SK-N-SH (cell line): ENCODE measurements around the gene ZFP36L1. TPM values are rescaled to one million over a fixed set of nuclear protein-coding genes. Genes with fewer than 3 reads are reported as not detected.
A peak's percentile ranks its signal among the peaks of the same experiment; 100 is the strongest.
"Not testable (repeated sequence)": the region's sequence is repeated elsewhere in the genome, so short reads cannot be mapped to it uniquely, and the experiment has no call there.

Experiments used
- CTCF ChIA-PET: fragments of 300-600, 350-600 bp; formaldehyde crosslinking; extraction: SDS; loops from one replicate; lab custom pipeline; 2021; lab: Yijun Ruan, JAX
- POLR2A ChIA-PET: fragments of 350-600 bp; sonication (Branson Sonifier 250); formaldehyde crosslinking; extraction: SDS; loops from one replicate; lab custom pipeline; 2020; ENCODE audit warnings: antibody characterized with exemption, inconsistent platforms; lab: Yijun Ruan, JAX
- DNase-seq: peaks from one replicate; pipeline ENCODE4 v3.0.0; 2012
- H2AFZ ChIP-seq: fragments of 200-600 bp; sonication (generic); 2 replicates; pipeline ENCODE4 v1.8.1; 2016; ENCODE audit warnings: antibody characterized with exemption, mild to moderate bottlenecking, low read depth
- H3F3A ChIP-seq: fragments of 200-600 bp; sonication (generic); replicated peaks from 2 replicates; pipeline ENCODE3; 2016; ENCODE audit warnings: antibody characterized with exemption, mild to moderate bottlenecking; ENCODE audit not compliant: insufficient read depth
- H3K27ac ChIP-seq, 2 experiments: fragments of 200-500 bp in 1 of 2; fragments of 200-600 bp in 1 of 2; sonication (Bioruptor generic) in 1 of 2; sonication (generic), shearing (Covaris generic) in 1 of 2; 2 replicates each; pipeline versions ENCODE4 v1.5.1 to v1.6.1; 2014 to 2016; ENCODE audit warnings: low read depth in 2 of 2, inconsistent platforms in 1 of 2, low read length in 1 of 2, mild to moderate bottlenecking in 1 of 2, mixed read lengths in 1 of 2
- H3K27me3 ChIP-seq: fragments of 200-600 bp; sonication (generic), shearing (Covaris generic); 2 replicates; pipeline ENCODE4 v1.6.1; 2016; ENCODE audit warnings: mixed run types; ENCODE audit not compliant: insufficient read depth
- H3K36me3 ChIP-seq, 2 experiments: fragments of 200-500 bp in 1 of 2; fragments of 200-600 bp in 1 of 2; sonication (Bioruptor generic) in 1 of 2; sonication (generic) in 1 of 2; replicated peaks in 1 of 2; 2 replicates each; pipeline versions ENCODE3 to v1.5.1; 2014 to 2016; ENCODE audit warnings: low read length in 1 of 2, mild to moderate bottlenecking in 1 of 2; ENCODE audit not compliant: insufficient read depth in 2 of 2, control insufficient read depth in 1 of 2
- H3K4me1 ChIP-seq, 2 experiments: fragments of 200-500 bp in 1 of 2; fragments of 200-600 bp in 1 of 2; sonication (Bioruptor generic) in 1 of 2; sonication (generic), shearing (Covaris generic) in 1 of 2; 2 replicates each; pipeline versions ENCODE4 v1.5.1 to v1.6.1; 2014 to 2016; ENCODE audit warnings: low read depth in 1 of 2, low read length in 1 of 2, mixed run types in 1 of 2; ENCODE audit not compliant: insufficient read depth in 2 of 2, control insufficient read depth in 1 of 2
- H3K4me2 ChIP-seq: fragments of 200-600 bp; sonication (generic), shearing (Covaris generic); 2 replicates; pipeline ENCODE4 v1.6.1; 2017; ENCODE audit warnings: mixed run types
- H3K4me3 ChIP-seq, 2 experiments: fragments of 200-500 bp in 1 of 2; fragments of 200-600 bp in 1 of 2; sonication (Bioruptor generic) in 1 of 2; sonication (generic), shearing (Covaris generic) in 1 of 2; 2 replicates each; pipeline versions ENCODE4 v1.5.1 to v1.8.1; 2014 to 2016; ENCODE audit warnings: low read depth in 2 of 2, inconsistent platforms in 1 of 2, low read length in 1 of 2, mild to moderate bottlenecking in 1 of 2, mixed read lengths in 1 of 2, moderate library complexity in 1 of 2
- H3K79me2 ChIP-seq: fragments of 200-600 bp; sonication (generic); 2 replicates; pipeline ENCODE4 v1.8.1; 2017; ENCODE audit warnings: mild to moderate bottlenecking; ENCODE audit not compliant: insufficient read depth
- H3K9ac ChIP-seq: fragments of 200-600 bp; sonication (generic); 2 replicates; pipeline ENCODE4 v1.6.1; 2017; ENCODE audit warnings: mixed run types
- H3K9me2 ChIP-seq: fragments of 200-600 bp; sonication (generic); 2 replicates; pipeline ENCODE4 v1.6.1; 2017; ENCODE audit warnings: mixed run types
- H3K9me3 ChIP-seq: fragments of 200-600 bp; sonication (generic); 2 replicates; pipeline ENCODE4 v1.6.1; 2017; ENCODE audit warnings: mixed run types, mild to moderate bottlenecking, moderate library complexity
- H4K20me1 ChIP-seq: fragments of 200-600 bp; sonication (generic); 2 replicates; pipeline ENCODE4 v1.6.1; 2017; ENCODE audit warnings: mild to moderate bottlenecking, mixed run types; ENCODE audit not compliant: insufficient read depth
- ELF1 ChIP-seq: IDR thresholded peaks from 2 replicates; pipeline ENCODE4 v1.4.0; 2012
- FOSL2 ChIP-seq: IDR thresholded peaks from 2 replicates; pipeline ENCODE4 v1.4.0; 2012; ENCODE audit warnings: low read depth, mild to moderate bottlenecking, moderate library complexity, borderline replicate concordance
- GATA2 ChIP-seq: sonication (generic); formaldehyde crosslinking; IDR thresholded peaks from 2 replicates; pipeline ENCODE4 v1.5.0; 2020; ENCODE audit warnings: mild to moderate bottlenecking, missing genetic modification reagents
- IRF3 ChIP-seq: fragments of 150-350 bp; IDR thresholded peaks from 2 replicates; pipeline ENCODE4 v1.6.1; 2016; ENCODE audit warnings: mild to moderate bottlenecking, low read depth, low read length
- MAX ChIP-seq: IDR thresholded peaks from 2 replicates; pipeline ENCODE4 v1.4.0; 2012; ENCODE audit warnings: low read depth
- NFIC ChIP-seq: IDR thresholded peaks from 2 replicates; pipeline ENCODE4 v1.4.0; 2012; ENCODE audit warnings: borderline replicate concordance
- PBX3 ChIP-seq: IDR thresholded peaks from 2 replicates; pipeline ENCODE4; 2012
- RAD21 ChIP-seq: IDR thresholded peaks from 2 replicates; pipeline ENCODE4 v1.6.1; 2012; ENCODE audit warnings: mild to moderate bottlenecking, low read length
- SIN3A ChIP-seq: IDR thresholded peaks from 2 replicates; pipeline ENCODE4 v1.6.1; 2012; ENCODE audit warnings: low read depth, mild to moderate bottlenecking, low read length, moderate library complexity, borderline replicate concordance
- SMC3 ChIP-seq: IDR thresholded peaks from 2 replicates; pipeline ENCODE4 v1.6.1; 2012; ENCODE audit warnings: low read depth, low read length, improper control_type of control experiment
- TAF1 ChIP-seq: IDR thresholded peaks from 2 replicates; pipeline ENCODE4 v1.6.1; 2012; ENCODE audit warnings: low read depth, mild to moderate bottlenecking, low read length, moderate library complexity, borderline replicate concordance
- TEAD4 ChIP-seq: IDR thresholded peaks from 2 replicates; pipeline ENCODE4 v1.4.0; 2012; ENCODE audit warnings: mild to moderate bottlenecking, borderline replicate concordance; ENCODE audit not compliant: insufficient read depth
- USF1 ChIP-seq: IDR thresholded peaks from 2 replicates; pipeline ENCODE4 v1.4.0; 2012; ENCODE audit warnings: low read depth, borderline replicate concordance
- USF2 ChIP-seq: fragments of 150-350 bp; IDR thresholded peaks from 2 replicates; pipeline ENCODE4 v1.6.1; 2017; ENCODE audit warnings: antibody characterized with exemption, low read length, low read depth, borderline replicate concordance
- YY1 ChIP-seq: IDR thresholded peaks from 2 replicates; pipeline ENCODE4 v1.4.0; 2012; ENCODE audit warnings: low read depth, mild to moderate bottlenecking
- WGBS: methylation state at CpG from one replicate; pipeline ENCODE4 v1.1.6; 2017; ENCODE audit warnings: low lambda C conversion rate; 5-methylcytosine and 5-hydroxymethylcytosine counted together
- polyA plus RNA-seq, 3 experiments: library from polyadenylated mRNA; depleted of rRNA; stranded (reverse); fragments of >200 nt; gene quantifications; 2 replicates each; pipeline ENCODE4 v1.2.3, GENCODE V29; 2012

Gene ZFP36L1
- polyA plus RNA-seq, 1 of the 3 experiments (the other 2 are of a cell fraction) = 16.5 TPM

GRCh38 chr14:68767248-68767645 is 25.6 kb downstream of the ZFP36L1 start:
- no peak for DNase-seq
- TF ChIP-seq GATA2 (CRISPR knock-in tag) (no peak), SIN3A (no peak)
- TF ChIP-seq, all 33 proteins: peak for 0
- ChIA-PET CTCF (no interaction called here), POLR2A (no interaction called here)
- H3K4me3 ChIP-seq = no peak overlapping the region
- H3K27ac ChIP-seq = no peak overlapping the region
- no peak overlapping the region for H3K4me2 ChIP-seq
- 91% methylated on average over 5 of the region's 5 CpGs for WGBS
- peaks cover 5 to 12% of the 10 kb centered on the region in 2 experiments; a peak in 2 of 4 replicates for H3K4me1 ChIP-seq
- H3F3A ChIP-seq = no peaks in the 10 kb centered on the region
- H3K36me3 ChIP-seq = no peaks in the 10 kb centered on the region
- H4K20me1 ChIP-seq = no peaks in the 10 kb centered on the region
- H3K9me2 ChIP-seq = no peaks in the 10 kb centered on the region
- H3K79me2 ChIP-seq = no peaks in the 10 kb centered on the region
- H2AFZ ChIP-seq = no peak overlapping the region
- no peak overlapping the region for H3K9ac ChIP-seq
- no peaks in the 10 kb centered on the region for H3K9me3 ChIP-seq
- H3K27me3 ChIP-seq = no peaks in the 10 kb centered on the region

GRCh38 chr14:68766299-68767247 is 26.3 kb downstream of the ZFP36L1 start:
- Histone ChIP-seq H3K4me2 (no peak overlapping the region), H3K9me2 (no peaks in the 10 kb centered on the region), H4K20me1 (no peaks in the 10 kb centered on the region), H3K9ac (no peak overlapping the region), H3K4me1 (peaks cover 5 to 12% of the 10 kb centered on the region in 2 experiments; a peak in 2 of 4 replicates), H3K9me3 (no peaks in the 10 kb centered on the region), H3K36me3 (no peaks in the 10 kb centered on the region), H2AFZ (no peak overlapping the region), H3K4me3 (no peak overlapping the region), H3K27me3 (no peaks in the 10 kb centered on the region), H3K27ac (no peak overlapping the region), H3K79me2 (no peaks in the 10 kb centered on the region), H3F3A (no peaks in the 10 kb centered on the region)
- POLR2A ChIA-PET = no interaction called here
- no peak for DNase-seq
- WGBS = 53% methylated on average over 6 of the region's 7 CpGs
- TF ChIP-seq MAX (no peak), ELF1 (no peak), TAF1 (no peak), RAD21 (no peak), SMC3 (no peak), USF1 (no peak), YY1 (no peak), TEAD4 (no peak), IRF3 (no peak), FOSL2 (no peak), NFIC (no peak), PBX3 (no peak), USF2 (no peak)
- CTCF ChIA-PET = interaction anchor here (0.9 to 1.1 kb wide), 2 partner anchors 16 to 519 kb away, joined by 3 read pairs; no protein-coding TSS in a partner anchor

GRCh38 chr14:68763843-68764242 is 29.0 kb downstream of the ZFP36L1 start:
- WGBS = 100% methylated on average over 4 of the region's 4 CpGs
- H4K20me1 ChIP-seq, H3K4me3 ChIP-seq, H3K9me3 ChIP-seq, H3K9ac ChIP-seq, H3K36me3 ChIP-seq, H3K27me3 ChIP-seq, H3K9me2 ChIP-seq, DNase-seq, H2AFZ ChIP-seq, POLR2A ChIA-PET, H3K79me2 ChIP-seq, H3F3A ChIP-seq, H3K27ac ChIP-seq: not testable (repeated sequence)
- CTCF ChIA-PET = interaction anchor here (1.1 to 1.3 kb wide), 2 partner anchors 25 to 515 kb away, joined by 4 to 6 read pairs; no protein-coding TSS in a partner anchor
- Histone ChIP-seq H3K4me1 (peaks cover 5 to 12% of the 10 kb centered on the region in 2 experiments; a peak in 2 of 4 replicates), H3K4me2 (peak overlapping the region; percentile 29; the same call in 1 of the 2 replicates)
